Loucy (cell line): ENCODE data around the gene CBX8.

Experiments used
- H2AFZ ChIP-seq: fragments of 200-600 bp; sonication (generic); 2 replicates; pipeline ENCODE4 v1.6.0; 2016; ENCODE audit warnings: antibody characterized with exemption, mild to moderate bottlenecking, low read length, moderate library complexity
- H3F3A ChIP-seq: fragments of 200-600 bp; 2 replicates; pipeline ENCODE4 v1.6.0; 2016; ENCODE audit warnings: antibody characterized with exemption, low read depth, mild to moderate bottlenecking
- H3K27me3 ChIP-seq: fragments of 200-600 bp; sonication (generic); 2 replicates; pipeline ENCODE4 v1.6.1; 2014; ENCODE audit warnings: low read length, mild to moderate bottlenecking; ENCODE audit not compliant: insufficient read depth, poor library complexity, severe bottlenecking
- H3K36me3 ChIP-seq: fragments of 200-600 bp; sonication (generic); 2 replicates; pipeline ENCODE4 v1.6.1; 2016; ENCODE audit warnings: low read length; ENCODE audit not compliant: insufficient read depth
- H3K4me1 ChIP-seq: fragments of 200-600 bp; sonication (generic); 2 replicates; pipeline ENCODE4 v1.5.1; 2014; ENCODE audit warnings: low read length, mild to moderate bottlenecking; ENCODE audit not compliant: insufficient read depth, poor library complexity, severe bottlenecking
- H3K4me2 ChIP-seq: fragments of 200-600 bp; sonication (generic); 2 replicates; pipeline ENCODE4 v1.6.0; 2014; ENCODE audit warnings: antibody characterized with exemption, low read length, low read depth, mild to moderate bottlenecking; ENCODE audit not compliant: poor library complexity, severe bottlenecking
- H3K4me3 ChIP-seq: fragments of 200-600 bp; sonication (generic); 2 replicates; pipeline ENCODE4 v1.5.1; 2014; ENCODE audit warnings: low read length, mild to moderate bottlenecking, mixed read lengths; ENCODE audit not compliant: poor library complexity, severe bottlenecking
- H3K79me2 ChIP-seq: fragments of 200-600 bp; sonication (generic); 2 replicates; pipeline ENCODE4 v1.6.1; 2014; ENCODE audit warnings: low read length; ENCODE audit not compliant: insufficient read depth
- H3K9ac ChIP-seq: fragments of 200-600 bp; sonication (generic); 2 replicates; pipeline ENCODE4 v1.6.0; 2014; ENCODE audit warnings: mild to moderate bottlenecking, low read depth, low read length, moderate library complexity; ENCODE audit not compliant: poor library complexity, severe bottlenecking
- H3K9me2 ChIP-seq: fragments of 200-600 bp; sonication (generic); replicated peaks from 2 replicates; pipeline ENCODE4 v1.6.1; 2016; ENCODE audit warnings: low read depth, low read length, mixed read lengths
- H3K9me3 ChIP-seq: fragments of 200-600 bp; sonication (generic); 2 replicates; pipeline ENCODE4 v1.6.1; 2014; ENCODE audit warnings: mild to moderate bottlenecking, antibody characterized with exemption, low read length, low read depth; ENCODE audit not compliant: insufficient read depth
- H4K20me1 ChIP-seq: fragments of 200-600 bp; sonication (generic); 2 replicates; pipeline ENCODE4 v1.6.0; 2014; ENCODE audit warnings: antibody characterized with exemption, low read length, mild to moderate bottlenecking; ENCODE audit not compliant: insufficient read depth, poor library complexity, severe bottlenecking
- EZH2phosphoT487 ChIP-seq: fragments of 200-600 bp; IDR thresholded peaks from 2 replicates; pipeline ENCODE4 v1.6.1; 2018; ENCODE audit warnings: antibody characterized with exemption, mild to moderate bottlenecking, moderate library complexity, borderline replicate concordance
- TF ChIP-seq, protein P1 (sequence below): fragments of 200-600 bp; sonication (generic); conservative IDR thresholded peaks from 2 replicates; pipeline ENCODE4 v1.5.1; 2014; ENCODE audit warnings: mild to moderate bottlenecking, antibody characterized with exemption, low read length

Gene CBX8

DNA sequence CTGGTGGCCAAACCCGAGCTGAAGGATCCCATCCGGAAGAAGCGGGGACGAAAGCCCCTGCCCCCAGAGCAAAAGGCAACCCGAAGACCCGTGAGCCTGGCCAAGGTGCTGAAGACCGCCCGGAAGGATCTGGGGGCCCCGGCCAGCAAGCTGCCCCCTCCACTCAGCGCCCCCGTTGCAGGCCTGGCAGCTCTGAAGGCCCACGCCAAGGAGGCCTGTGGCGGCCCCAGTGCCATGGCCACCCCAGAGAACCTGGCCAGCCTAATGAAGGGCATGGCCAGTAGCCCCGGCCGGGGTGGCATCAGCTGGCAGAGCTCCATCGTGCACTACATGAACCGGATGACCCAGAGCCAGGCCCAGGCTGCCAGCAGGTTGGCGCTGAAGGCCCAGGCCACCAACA lies 13.0 kb downstream of the CBX8 start:
- Histone ChIP-seq H3K27me3 (no peaks in the 10 kb centered on the region), H3K4me3 (no peak overlapping the region), H3K9me3 (no peaks in the 10 kb centered on the region), H3K9me2 (no peaks in the 10 kb centered on the region), H2AFZ (no peak overlapping the region), H3K4me1 (peaks cover 34% of the 10 kb centered on the region), H3K79me2 (peaks cover 78% of the 10 kb centered on the region), H4K20me1 (peaks cover 75% of the 10 kb centered on the region), H3F3A (peaks cover 12% of the 10 kb centered on the region; the same call in 1 of the 2 replicates), H3K36me3 (peaks cover 32% of the 10 kb centered on the region; the same call in 1 of the 2 replicates), H3K9ac (no peak overlapping the region), H3K4me2 (no peak overlapping the region)
- TF ChIP-seq, protein P1, sequence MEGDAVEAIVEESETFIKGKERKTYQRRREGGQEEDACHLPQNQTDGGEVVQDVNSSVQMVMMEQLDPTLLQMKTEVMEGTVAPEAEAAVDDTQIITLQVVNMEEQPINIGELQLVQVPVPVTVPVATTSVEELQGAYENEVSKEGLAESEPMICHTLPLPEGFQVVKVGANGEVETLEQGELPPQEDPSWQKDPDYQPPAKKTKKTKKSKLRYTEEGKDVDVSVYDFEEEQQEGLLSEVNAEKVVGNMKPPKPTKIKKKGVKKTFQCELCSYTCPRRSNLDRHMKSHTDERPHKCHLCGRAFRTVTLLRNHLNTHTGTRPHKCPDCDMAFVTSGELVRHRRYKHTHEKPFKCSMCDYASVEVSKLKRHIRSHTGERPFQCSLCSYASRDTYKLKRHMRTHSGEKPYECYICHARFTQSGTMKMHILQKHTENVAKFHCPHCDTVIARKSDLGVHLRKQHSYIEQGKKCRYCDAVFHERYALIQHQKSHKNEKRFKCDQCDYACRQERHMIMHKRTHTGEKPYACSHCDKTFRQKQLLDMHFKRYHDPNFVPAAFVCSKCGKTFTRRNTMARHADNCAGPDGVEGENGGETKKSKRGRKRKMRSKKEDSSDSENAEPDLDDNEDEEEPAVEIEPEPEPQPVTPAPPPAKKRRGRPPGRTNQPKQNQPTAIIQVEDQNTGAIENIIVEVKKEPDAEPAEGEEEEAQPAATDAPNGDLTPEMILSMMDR = no peak
- TF ChIP-seq EZH2phosphoT487 = no peak

DNA sequence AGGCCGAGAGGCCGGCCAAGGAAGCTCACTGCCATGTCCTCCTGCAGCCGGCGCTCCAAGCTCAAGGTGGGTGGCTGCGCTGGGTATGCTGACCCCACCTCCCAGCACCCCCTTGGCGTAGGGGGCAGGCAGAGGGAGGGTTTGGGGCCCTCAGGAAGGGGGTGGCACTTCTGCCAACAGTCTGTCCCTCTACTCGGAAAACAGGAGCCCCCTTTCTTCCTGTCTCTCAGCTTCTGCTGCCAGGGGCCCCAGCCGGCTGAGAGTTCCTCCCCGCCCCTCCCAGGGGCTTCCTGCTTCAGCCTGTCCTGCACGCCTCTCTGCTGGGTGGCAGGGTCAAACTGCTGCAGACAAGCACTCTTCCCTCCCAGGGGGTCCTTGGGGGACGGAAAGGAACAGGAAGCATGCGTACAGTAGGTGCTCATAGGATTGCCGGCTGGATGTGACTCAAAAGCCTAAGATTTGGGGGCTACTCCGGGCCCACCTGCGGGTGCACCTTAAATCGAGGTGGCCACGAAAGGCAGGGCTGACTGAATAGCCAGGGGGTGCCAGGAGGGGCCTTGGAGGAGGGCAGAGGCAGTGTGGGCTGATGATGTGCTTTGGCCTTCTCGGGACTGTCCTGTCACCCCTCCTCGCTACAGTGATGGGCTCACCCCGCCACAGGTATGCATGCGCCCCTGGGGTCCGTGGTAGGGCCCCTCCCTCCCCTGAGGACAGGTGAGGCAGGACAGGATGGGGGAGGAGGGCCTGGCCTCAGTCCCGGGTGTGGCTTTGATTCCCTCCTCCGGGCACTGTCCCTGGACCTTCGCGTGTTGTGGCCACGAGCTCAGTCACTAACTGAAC lies 14.9 kb downstream of the CBX8 start:
- peaks cover 2% of the 10 kb centered on the region; the same call in 1 of the 2 replicates for H3F3A ChIP-seq
- peaks cover 37% of the 10 kb centered on the region for H3K4me1 ChIP-seq
- TF ChIP-seq, protein P1 = peak; percentile 21; the same call in 1 of the 2 replicates
- no peak for TF ChIP-seq EZH2phosphoT487
- H4K20me1 ChIP-seq = peaks cover 80% of the 10 kb centered on the region
- H3K9me3 ChIP-seq = no peaks in the 10 kb centered on the region
- H3K9me2 ChIP-seq = no peaks in the 10 kb centered on the region
- peak overlapping the region; percentile 95 for H3K4me2 ChIP-seq
- H3K27me3 ChIP-seq = no peaks in the 10 kb centered on the region
- peaks cover 92% of the 10 kb centered on the region for H3K79me2 ChIP-seq
- peaks cover 32% of the 10 kb centered on the region; the same call in 1 of the 2 replicates for H3K36me3 ChIP-seq
- no peak overlapping the region for H2AFZ ChIP-seq
- peak overlapping the region; percentile 80 for H3K4me3 ChIP-seq
- peak overlapping the region; percentile 78 for H3K9ac ChIP-seq

DNA sequence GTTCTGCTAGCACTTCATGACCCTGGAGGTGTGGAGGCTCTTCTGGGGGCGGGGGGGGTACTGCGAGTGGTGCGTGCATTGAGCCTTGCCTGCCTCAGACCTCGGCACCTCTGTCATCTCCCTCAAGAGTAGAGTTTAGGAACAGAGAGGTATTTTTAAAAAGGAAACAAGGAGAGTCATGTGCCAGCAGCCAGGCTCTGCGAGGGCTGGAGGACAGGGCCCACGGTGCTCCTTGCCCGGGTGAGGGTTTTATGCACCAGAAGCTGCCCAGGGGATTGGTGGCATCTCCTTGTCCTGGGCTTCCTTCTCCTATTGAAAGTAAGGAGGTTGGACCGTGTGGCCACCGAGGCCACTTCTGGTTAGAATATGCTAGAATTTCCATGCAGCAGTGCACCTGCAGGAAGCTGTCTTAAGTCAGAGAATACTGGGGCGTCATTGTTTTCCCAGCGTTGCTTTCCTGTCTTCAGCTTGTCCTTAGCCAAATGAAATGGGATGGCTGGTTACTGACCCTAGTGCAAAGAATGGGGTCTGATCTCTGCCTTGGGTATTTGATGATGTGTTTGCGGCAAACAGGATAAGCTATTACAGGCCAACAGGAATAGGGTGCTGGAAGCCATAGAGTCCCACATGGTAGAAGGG lies 15.7 kb downstream of the CBX8 start:
- Histone ChIP-seq H3K79me2 (peaks cover 91% of the 10 kb centered on the region), H3K4me1 (peaks cover 45% of the 10 kb centered on the region), H3K27me3 (no peaks in the 10 kb centered on the region), H3K9me3 (no peaks in the 10 kb centered on the region), H4K20me1 (peaks cover 73% of the 10 kb centered on the region), H3F3A (peaks cover 2% of the 10 kb centered on the region; the same call in 1 of the 2 replicates), H3K4me3 (peak overlapping the region; percentile 80), H3K9ac (peak overlapping the region; percentile 78), H3K9me2 (no peaks in the 10 kb centered on the region), H3K4me2 (peak overlapping the region; percentile 95), H2AFZ (no peak overlapping the region), H3K36me3 (peaks cover 32% of the 10 kb centered on the region; the same call in 1 of the 2 replicates)
- no peak for TF ChIP-seq EZH2phosphoT487
- TF ChIP-seq, protein P1 = no peak
